Karpas-422 (cell line): ENCODE results near the gene BTBD2. TPM values are rescaled to one million over a fixed set of nuclear protein-coding genes. Genes with fewer than 3 reads are reported as not detected.

ENCODE experiments used
- DNase-seq: peaks from one replicate; pipeline ENCODE4 v3.0.0-alpha.2; 2015
- H2AFZ ChIP-seq: fragments of 200-600 bp; sonication (generic); 2 replicates; pipeline ENCODE4 v1.6.1; 2014; ENCODE audit warnings: antibody characterized with exemption, low read length, mixed read lengths
- H3K27ac ChIP-seq: fragments of 200-600 bp; sonication (generic); 2 replicates; pipeline ENCODE4 v1.5.1; 2014; ENCODE audit warnings: mild to moderate bottlenecking, low read length, moderate library complexity
- H3K27me3 ChIP-seq: fragments of 200-600 bp; sonication (generic); 2 replicates; pipeline ENCODE4 v1.6.1; 2014; ENCODE audit warnings: low read length, mixed read lengths
- H3K36me3 ChIP-seq: fragments of 200-600 bp; sonication (generic); 2 replicates; pipeline ENCODE4 v1.6.1; 2014; ENCODE audit warnings: low read length, mixed read lengths; ENCODE audit not compliant: insufficient read depth
- H3K4me1 ChIP-seq: fragments of 200-600 bp; sonication (generic); 2 replicates; pipeline ENCODE4 v1.6.1; 2014; ENCODE audit warnings: mild to moderate bottlenecking, low read length, mixed read lengths
- H3K4me2 ChIP-seq: fragments of 200-600 bp; sonication (generic); 2 replicates; pipeline ENCODE4 v1.6.1; 2014; ENCODE audit warnings: low read length, low read depth, mild to moderate bottlenecking; ENCODE audit not compliant: poor library complexity, severe bottlenecking
- H3K4me3 ChIP-seq: fragments of 200-600 bp; sonication (generic); 2 replicates; pipeline ENCODE4 v1.5.1; 2014; ENCODE audit warnings: mild to moderate bottlenecking, antibody characterized with exemption, low read length, mixed read lengths
- H3K79me2 ChIP-seq: fragments of 200-600 bp; sonication (generic); 2 replicates; pipeline ENCODE4 v1.6.1; 2014; ENCODE audit warnings: mild to moderate bottlenecking, low read length, mixed read lengths
- H3K9ac ChIP-seq: fragments of 200-600 bp; sonication (generic); 2 replicates; pipeline ENCODE4 v1.6.0; 2014; ENCODE audit warnings: low read length
- H3K9me2 ChIP-seq: fragments of 200-600 bp; sonication (generic), shearing (Covaris generic); replicated peaks from 2 replicates; pipeline ENCODE4 v1.6.0; 2014; ENCODE audit warnings: mild to moderate bottlenecking, low read length, moderate library complexity; ENCODE audit not compliant: insufficient read depth
- H3K9me3 ChIP-seq: fragments of 300-700, 200-600 bp; sonication (generic); 2 replicates; pipeline ENCODE4 v1.6.1; 2014; ENCODE audit warnings: low read length, mixed read lengths
- H4K20me1 ChIP-seq: fragments of 200-600 bp; sonication (generic); 2 replicates; pipeline ENCODE4 v1.6.1; 2014; ENCODE audit warnings: mild to moderate bottlenecking, antibody characterized with exemption, low read length, low read depth; ENCODE audit not compliant: insufficient read depth
- total RNA-seq: library from RNA; depleted of rRNA; stranded (reverse); fragments of >200 nt; shearing (Covaris generic); gene quantifications from 2 replicates; pipeline ENCODE4 v1.2.3, GENCODE V29; 2014; ENCODE audit warnings: low replicate concordance

Gene BTBD2
- total RNA-seq, 1 experiment from 2014 or later: 66.8 TPM

DNA sequence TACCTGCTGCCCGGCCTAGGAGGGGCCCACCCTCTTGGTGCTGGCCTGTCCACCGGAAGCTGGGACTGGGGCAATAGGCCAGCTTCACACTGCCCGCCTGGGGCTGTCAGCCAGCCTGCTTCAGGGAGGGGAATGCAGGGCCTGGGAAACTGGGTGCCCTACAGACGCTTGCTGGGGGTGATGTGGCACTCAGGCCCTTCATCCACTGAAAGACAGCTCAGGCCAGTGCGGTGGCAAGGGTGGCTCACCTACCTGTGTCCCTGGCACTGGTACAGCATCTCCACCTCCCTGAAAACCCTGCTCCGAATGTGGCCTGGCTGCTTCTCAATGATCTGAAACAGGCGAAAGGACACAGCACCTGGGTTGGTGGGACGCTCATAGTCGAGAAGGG, 27.7 kb upstream of the BTBD2 start:
- Histone ChIP-seq H3K9ac (peak overlapping the region; percentile 69), H3K4me3 (peak overlapping the region; percentile 59; the same call in 1 of the 2 replicates), H3K79me2 (peaks cover 13% of the 10 kb centered on the region), H4K20me1 (peaks cover 68% of the 10 kb centered on the region), H3K9me2 (no peaks in the 10 kb centered on the region), H3K36me3 (peaks cover 42% of the 10 kb centered on the region), H3K27ac (peak overlapping the region; percentile 93), H3K4me1 (peaks cover 98% of the 10 kb centered on the region), H3K27me3 (no peaks in the 10 kb centered on the region), H2AFZ (no peak overlapping the region), H3K9me3 (no peaks in the 10 kb centered on the region), H3K4me2 (peak overlapping the region; percentile 74)
- DNase-seq: peak; percentile 54

DNA sequence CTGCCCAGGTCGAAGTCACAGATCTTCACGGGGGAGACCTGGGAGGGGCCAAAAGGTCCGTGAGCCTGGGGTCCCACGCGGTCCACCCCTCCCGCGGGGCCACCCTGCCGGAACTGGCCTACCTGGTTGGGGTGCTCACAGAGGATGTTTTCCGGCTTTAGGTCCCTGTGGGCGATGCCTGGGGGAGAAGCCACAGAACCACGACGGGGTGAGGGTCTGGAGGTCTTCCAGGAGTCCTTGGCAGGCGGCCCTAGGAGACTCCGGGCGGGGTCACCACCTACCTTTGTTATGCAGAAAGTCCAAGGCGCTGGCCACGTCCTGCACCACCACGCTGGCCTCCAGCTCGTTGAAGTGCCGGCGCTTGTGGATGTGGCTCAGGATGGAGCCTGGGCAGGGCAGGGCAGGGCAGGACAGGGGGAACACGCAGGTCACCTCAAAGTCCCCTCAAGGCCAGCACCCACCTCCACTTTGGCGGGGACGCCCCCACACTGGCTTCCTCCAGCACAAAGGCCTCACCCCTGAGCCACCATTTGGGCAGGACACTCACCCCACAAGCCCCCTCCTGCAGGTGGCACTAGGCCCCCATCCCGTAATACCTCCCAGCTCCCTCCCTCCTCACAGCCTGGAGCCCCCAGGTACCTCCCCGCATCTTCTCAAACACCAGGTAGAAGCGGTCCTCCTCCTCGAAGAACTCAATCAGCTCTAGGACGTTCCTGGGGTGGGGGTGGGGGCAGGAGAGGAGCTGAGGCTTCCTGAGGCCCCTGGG, 27.2 kb upstream of the BTBD2 start:
- peaks cover 42% of the 10 kb centered on the region for H3K36me3 ChIP-seq
- DNase-seq: peak; percentile 69
- H2AFZ ChIP-seq: no peak overlapping the region
- peak overlapping the region; percentile 74 for H3K4me2 ChIP-seq
- peaks cover 63% of the 10 kb centered on the region for H4K20me1 ChIP-seq
- H3K4me1 ChIP-seq: peaks cover 98% of the 10 kb centered on the region
- peak overlapping the region; percentile 93 for H3K27ac ChIP-seq
- peak overlapping the region; percentile 59 for H3K4me3 ChIP-seq
- H3K9ac ChIP-seq: peak overlapping the region; percentile 69
- H3K9me3 ChIP-seq: no peaks in the 10 kb centered on the region
- H3K9me2 ChIP-seq: no peaks in the 10 kb centered on the region
- H3K27me3 ChIP-seq: no peaks in the 10 kb centered on the region
- H3K79me2 ChIP-seq: peaks cover 7% of the 10 kb centered on the region; the same call in 1 of the 2 replicates

GRCh38 chr19:2041683-2042484, 26.4 kb upstream of the BTBD2 start:
- Histone ChIP-seq H3K4me1 (peaks cover 96% of the 10 kb centered on the region), H2AFZ (no peak overlapping the region), H3K27me3 (no peaks in the 10 kb centered on the region), H3K9me2 (no peaks in the 10 kb centered on the region), H3K9ac (peak overlapping the region; percentile 69), H3K4me3 (peak overlapping the region; percentile 59), H3K36me3 (peaks cover 42% of the 10 kb centered on the region), H3K9me3 (no peaks in the 10 kb centered on the region), H3K79me2 (0 out of 2 replicates have a peak, but pooled peaks cover 4% of the 10 kb centered on the region), H4K20me1 (peaks cover 56% of the 10 kb centered on the region), H3K27ac (peak overlapping the region; percentile 93), H3K4me2 (peak overlapping the region; percentile 74)
- DNase-seq: peak; percentile 98

- H4K20me1 ChIP-seq: peaks cover 50% of the 10 kb centered on the region
- peak overlapping the region; percentile 63 for H3K9ac ChIP-seq
- no peak for DNase-seq
- H3K27me3 ChIP-seq: no peaks in the 10 kb centered on the region
- peak overlapping the region; percentile 73 for H3K4me2 ChIP-seq
- no peaks in the 10 kb centered on the region for H3K9me2 ChIP-seq
- no peak overlapping the region for H2AFZ ChIP-seq
- H3K27ac ChIP-seq: peak overlapping the region; percentile 93
- H3K4me1 ChIP-seq: peaks cover 91% of the 10 kb centered on the region
- peak overlapping the region; percentile 57 for H3K4me3 ChIP-seq
- H3K9me3 ChIP-seq: no peaks in the 10 kb centered on the region
- H3K36me3 ChIP-seq: peaks cover 36% of the 10 kb centered on the region
- no peaks in the 10 kb centered on the region for H3K79me2 ChIP-seq
Observed at GRCh38 chr19:2041433-2041682, 25.8 kb upstream of the BTBD2 start.

GRCh38 chr19:2040647-2041432, 25.3 kb upstream of the BTBD2 start:
- H3K4me2 ChIP-seq: peak overlapping the region; percentile 73
- H3K27ac ChIP-seq: peak overlapping the region; percentile 93
- peaks cover 86% of the 10 kb centered on the region for H3K4me1 ChIP-seq
- H3K4me3 ChIP-seq: peak overlapping the region; percentile 57
- H2AFZ ChIP-seq: no peak overlapping the region
- H3K9me2 ChIP-seq: no peaks in the 10 kb centered on the region
- peak; percentile 47 for DNase-seq
- H3K36me3 ChIP-seq: peaks cover 35% of the 10 kb centered on the region
- H3K79me2 ChIP-seq: no peaks in the 10 kb centered on the region
- no peaks in the 10 kb centered on the region for H3K27me3 ChIP-seq
- no peaks in the 10 kb centered on the region for H3K9me3 ChIP-seq
- peaks cover 45% of the 10 kb centered on the region for H4K20me1 ChIP-seq
- peak overlapping the region; percentile 63 for H3K9ac ChIP-seq

DNA sequence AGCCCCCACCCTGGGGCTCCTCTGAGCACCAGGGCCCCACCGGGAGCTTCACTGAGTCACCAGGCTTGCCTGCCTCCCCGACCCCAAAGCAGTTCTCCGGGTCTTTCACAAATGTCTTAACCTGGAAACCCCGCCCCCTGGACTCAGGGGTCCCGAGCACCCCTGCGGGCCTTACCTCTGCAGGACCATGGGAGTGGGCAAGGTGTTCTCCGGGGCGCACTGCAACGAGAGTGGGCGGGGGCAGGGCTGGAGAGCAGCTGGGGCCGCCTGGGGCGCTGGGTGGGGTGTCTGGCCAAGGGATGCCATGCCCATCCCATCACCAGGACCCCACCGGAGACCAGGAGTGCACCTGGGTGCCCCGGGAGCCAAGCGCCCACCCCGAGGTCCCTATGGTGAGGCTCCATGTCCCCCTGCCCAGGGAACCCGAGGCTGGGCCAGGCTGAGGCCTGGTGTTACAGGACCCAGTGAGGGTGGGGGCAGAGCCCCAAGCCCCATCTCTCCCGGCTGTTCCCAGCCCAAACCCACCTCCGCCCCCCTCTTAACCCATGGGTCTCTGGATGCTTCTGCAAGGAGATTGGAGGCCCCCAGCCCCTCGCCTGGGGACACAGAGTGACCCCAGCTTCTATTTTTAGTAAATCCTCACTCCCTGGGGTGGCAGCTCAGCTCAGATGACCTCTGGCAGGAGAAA, 24.6 kb upstream of the BTBD2 start:
- peaks cover 79% of the 10 kb centered on the region for H3K4me1 ChIP-seq
- no peak overlapping the region for H3K4me3 ChIP-seq
- H3K27ac ChIP-seq: peak overlapping the region; percentile 93
- no peaks in the 10 kb centered on the region for H3K9me2 ChIP-seq
- H4K20me1 ChIP-seq: peaks cover 38% of the 10 kb centered on the region
- peak overlapping the region; percentile 73 for H3K4me2 ChIP-seq
- no peaks in the 10 kb centered on the region for H3K27me3 ChIP-seq
- peak overlapping the region; percentile 63; the same call in 1 of the 2 replicates for H3K9ac ChIP-seq
- no peak overlapping the region for H2AFZ ChIP-seq
- no peaks in the 10 kb centered on the region for H3K9me3 ChIP-seq
- peaks cover 33% of the 10 kb centered on the region for H3K36me3 ChIP-seq
- H3K79me2 ChIP-seq: no peaks in the 10 kb centered on the region
- DNase-seq: peak; percentile 59

- peaks cover 30% of the 10 kb centered on the region for H4K20me1 ChIP-seq
- peaks cover 73% of the 10 kb centered on the region for H3K4me1 ChIP-seq
- no peak overlapping the region for H3K4me3 ChIP-seq
- H3K4me2 ChIP-seq: no peak overlapping the region
- peaks cover 33% of the 10 kb centered on the region for H3K36me3 ChIP-seq
- 0 out of 2 replicates have a peak overlapping the region, but pooled peaks have one; percentile 93 for H3K27ac ChIP-seq
- DNase-seq: peak; percentile 62
- H3K9me3 ChIP-seq: no peaks in the 10 kb centered on the region
- no peaks in the 10 kb centered on the region for H3K27me3 ChIP-seq
- no peaks in the 10 kb centered on the region for H3K9me2 ChIP-seq
- no peak overlapping the region for H3K9ac ChIP-seq
- H3K79me2 ChIP-seq: no peaks in the 10 kb centered on the region
- H2AFZ ChIP-seq: no peak overlapping the region
Observed at GRCh38 chr19:2039089-2039958, 23.8 kb upstream of the BTBD2 start.
